ENCODE measurements around the gene ISL1.

- no peak for TF ChIP-seq CTCF (IDR thresholded peaks at IDR 0.05)
- no peak for TF ChIP-seq EZH2 (IDR thresholded peaks at IDR 0.05; ENCODE audit: borderline replicate concordance, insufficient read depth, low read depth, low read length, poor library complexity, severe bottlenecking)
Measured at GRCh38 chr5:51399643-51400006, 16.4 kb downstream of the ISL1 start.
